B cell (primary cell): Measurements from ENCODE around the gene RAPGEF1. TPM values are rescaled to one million over a fixed set of nuclear protein-coding genes. Genes with fewer than 3 reads are reported as not detected.

Experiments
- ATAC-seq: fragments of 200-7000 bp; cut with Tn5 transposase; one replicate; pipeline ENCODE4 v1.10.0; 2021; ENCODE audit warnings: low read depth, mild to moderate bottlenecking, moderate number of reproducible peaks, moderate library complexity
- CTCF ChIA-PET: fragments of 350-600 bp; sonication (Branson Sonifier 250); formaldehyde crosslinking; loops from one replicate; lab custom pipeline; 2021; ENCODE audit warnings: antibody characterized with exemption, inconsistent platforms; lab: Charles Lee
- POLR2A ChIA-PET: fragments of 350-600 bp; sonication (Branson Sonifier 250); formaldehyde crosslinking; loops from one replicate; lab custom pipeline; 2021; ENCODE audit warnings: antibody characterized with exemption; lab: Charles Lee
- DNase-seq: peaks from one replicate; pipeline ENCODE4 v3.0.0; 2013
- H2AFZ ChIP-seq: 2 replicates; pipeline ENCODE4 v1.6.1; 2012; ENCODE audit warnings: mild to moderate bottlenecking, low read depth, low read length; ENCODE audit not compliant: insufficient read depth, poor library complexity, severe bottlenecking
- H3K27ac ChIP-seq, 2 donors: 1 replicate in 1 of 2; 2 replicates in 1 of 2; pipeline ENCODE4 v1.5.1; 2012 to 2013; ENCODE audit warnings: low read length in 2 of 2, mild to moderate bottlenecking in 2 of 2, moderate library complexity in 1 of 2
- H3K27me3 ChIP-seq, 4 experiments: fragments of 200-600 bp in 1 of 4; sonication (generic) in 1 of 4; replicated peaks in 1 of 4; 1 replicate in 2 of 4; 2 replicates in 2 of 4; pipeline versions ENCODE4 v1.6.1 to v1.7.0; 2013 to 2016; ENCODE audit warnings: low read length in 3 of 4, mild to moderate bottlenecking in 2 of 4, mixed read lengths in 1 of 4, moderate library complexity in 1 of 4; ENCODE audit not compliant: insufficient read depth in 4 of 4, control insufficient read depth in 3 of 4; ENCODE audit errors: control extremely low read depth in 1 of 4
- H3K36me3 ChIP-seq, 2 experiments: replicated peaks in 1 of 2; 1 replicate in 1 of 2; 2 replicates in 1 of 2; pipeline versions ENCODE4 v1.6.1 to v1.7.1; 2013; ENCODE audit warnings: low read length in 1 of 2; ENCODE audit not compliant: insufficient read depth in 2 of 2, control insufficient read depth in 1 of 2; ENCODE audit errors: control extremely low read depth in 1 of 2, extremely low read depth in 1 of 2
- H3K4me1 ChIP-seq, 2 donors: fragments of 200-600 bp in 1 of 2; sonication (generic) in 1 of 2; 1 replicate in 1 of 2; 2 replicates in 1 of 2; pipeline versions ENCODE4 v1.5.1 to v1.6.1; 2013 to 2017; ENCODE audit warnings: low read length in 2 of 2; ENCODE audit not compliant: control insufficient read depth in 2 of 2, insufficient read depth in 2 of 2
- H3K4me2 ChIP-seq: replicated peaks from 2 replicates; pipeline ENCODE3; 2012; ENCODE audit warnings: mild to moderate bottlenecking, low read depth, low read length; ENCODE audit not compliant: poor library complexity, severe bottlenecking
- H3K4me3 ChIP-seq, 5 experiments: fragments of 200-600 bp in 1 of 5; sonication (generic) in 1 of 5; 1 replicate in 3 of 5; 2 replicates in 2 of 5; pipeline versions ENCODE4 v1.5.1 to v1.7.0; 2011 to 2016; ENCODE audit warnings: low read length in 4 of 5, mild to moderate bottlenecking in 4 of 5, low read depth in 2 of 5, control low read depth in 1 of 5, moderate library complexity in 1 of 5; ENCODE audit not compliant: insufficient read depth in 1 of 5; ENCODE audit errors: control extremely low read depth in 1 of 5, extremely low read depth in 1 of 5
- H3K79me2 ChIP-seq: fragments of 200-600 bp; sonication (generic); one replicate; pipeline ENCODE4 v1.6.0; 2016; ENCODE audit warnings: low read length; ENCODE audit not compliant: control insufficient read depth, insufficient read depth
- H3K9ac ChIP-seq: fragments of 200-600 bp; sonication (generic); 2 replicates; pipeline ENCODE4 v1.6.1; 2017; ENCODE audit warnings: mild to moderate bottlenecking, low read length, moderate library complexity
- H3K9me3 ChIP-seq, 3 donors: one replicate each; pipeline versions ENCODE4 v1.6.1 to v1.7.1; 2013; ENCODE audit warnings: low read length in 2 of 3; ENCODE audit not compliant: control insufficient read depth in 2 of 3, insufficient read depth in 1 of 3; ENCODE audit errors: control extremely low read depth in 1 of 3
- H4K20me1 ChIP-seq: 2 replicates; pipeline ENCODE4 v1.6.0; 2012; ENCODE audit warnings: mild to moderate bottlenecking, low read length; ENCODE audit not compliant: insufficient read depth, control insufficient read depth, poor library complexity, severe bottlenecking
- H3K27ac Mint-ChIP-seq: one replicate; pipeline ENCODE4 v1.8.0; 2021; ENCODE audit warnings: mixed read lengths
- H3K27me3 Mint-ChIP-seq: one replicate; pipeline ENCODE4 v1.8.0; 2021; ENCODE audit warnings: mixed read lengths
- H3K4me1 Mint-ChIP-seq: one replicate; pipeline ENCODE4 v1.8.0; 2021; ENCODE audit warnings: mixed read lengths
- H3K4me3 Mint-ChIP-seq: one replicate; pipeline ENCODE4 v1.8.0; 2021; ENCODE audit warnings: mixed read lengths
- H3K9me3 Mint-ChIP-seq: one replicate; pipeline ENCODE4 v1.8.0; 2022; ENCODE audit warnings: mixed read lengths; ENCODE audit not compliant: insufficient read depth
- EZH2 ChIP-seq: IDR thresholded peaks from 2 replicates; pipeline ENCODE4 v1.6.1; 2012; ENCODE audit warnings: borderline replicate concordance, low read depth, mild to moderate bottlenecking, moderate library complexity, low read length; ENCODE audit not compliant: insufficient read depth, poor library complexity, severe bottlenecking
- WGBS: methylation state at CpG from one replicate; pipeline ENCODE4 v1.1.5; 2013; ENCODE audit warnings: missing lambda C conversion rate; ENCODE audit not compliant: insufficient coverage; 5-methylcytosine and 5-hydroxymethylcytosine counted together
- intact Hi-C: fragments of 100-400 bp; cut with micrococcal nuclease; formaldehyde crosslinking; loops from one replicate; pipeline ENCODE4 v1.10.0; 2022
- polyA plus RNA-seq: library from polyadenylated mRNA; depleted of rRNA; stranded (reverse); fragments of >200 nt; gene quantifications from 2 replicates; pipeline ENCODE4 v1.2.3, GENCODE V29; 2012
- total RNA-seq, 2 donors: library from RNA; stranded (reverse); fragments of 120-200 nt in 1 of 2; gene quantifications; 1 replicate in 1 of 2; 2 replicates in 1 of 2; pipeline versions ENCODE4 v1.2.3 to v1.2.4, GENCODE V29; 2013 to 2022
- TF ChIP-seq, protein P1 (sequence below): fragments of 200-600 bp; IDR thresholded peaks from one replicate; pipeline ENCODE4 v1.8.0; 2022; ENCODE audit warnings: antibody characterized with exemption, mild to moderate bottlenecking

The RAPGEF1 gene
- total and polyA plus RNA-seq, 2 donors (not counting 1 experiment from before 2014, with no cell fraction given), result 134 to 447 TPM

DNA sequence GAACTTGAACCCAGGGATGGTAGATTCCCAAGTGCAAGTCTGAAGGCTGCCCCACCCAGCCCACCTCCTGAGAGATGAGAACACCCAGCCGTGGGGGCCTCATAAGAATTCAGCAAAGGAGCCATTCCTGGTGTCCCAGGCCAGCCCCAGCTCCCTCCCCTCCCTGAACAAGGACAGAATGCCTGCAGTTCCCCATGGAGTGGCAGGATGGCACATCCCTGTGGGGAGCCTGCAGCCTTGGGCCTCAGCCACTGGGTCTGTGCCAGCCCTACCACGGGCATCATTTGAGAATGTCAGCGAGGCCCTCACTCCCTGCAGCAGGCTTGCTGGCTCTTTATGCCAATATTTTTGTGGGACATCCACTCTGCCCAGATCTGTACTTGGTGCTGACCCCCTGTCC, 36.2 kb upstream of the RAPGEF1 start:
- H3K27me3 ChIP-seq, result peaks cover 0 to 15% (median 2%) of the 10 kb centered on the region in 4 experiments
- no peaks in the 10 kb centered on the region for H4K20me1 ChIP-seq
- H2AFZ ChIP-seq, result no peak overlapping the region
- H3K4me3 ChIP-seq, result no peak overlapping the region
- ChIA-PET CTCF (no interaction called here), POLR2A (no interaction called here)
- H3K9ac ChIP-seq, result no peak overlapping the region
- H3K9me3 Mint-ChIP-seq, result no peaks in the 10 kb centered on the region
- no peak overlapping the region for H3K27ac ChIP-seq
- no peak overlapping the region for H3K4me3 Mint-ChIP-seq
- intact Hi-C loops, result no loop called here
- H3K9me3 ChIP-seq, result peaks cover 0 to 12% (median 0%) of the 10 kb centered on the region in 3 donors
- peaks cover 28% of the 10 kb centered on the region for H3K27me3 Mint-ChIP-seq
- no peak overlapping the region for H3K4me2 ChIP-seq
- no peaks in the 10 kb centered on the region for H3K79me2 ChIP-seq
- TF ChIP-seq EZH2, result no peak
- ATAC-seq, result no peak
- no peaks in the 10 kb centered on the region for H3K4me1 Mint-ChIP-seq
- WGBS, result 51% methylated on average over 3 of the region's 3 CpGs
- no peaks in the 10 kb centered on the region for H3K4me1 ChIP-seq
- H3K36me3 ChIP-seq, result no peaks in the 10 kb centered on the region
- H3K27ac Mint-ChIP-seq, result no peak overlapping the region
- no peak for DNase-seq

DNA sequence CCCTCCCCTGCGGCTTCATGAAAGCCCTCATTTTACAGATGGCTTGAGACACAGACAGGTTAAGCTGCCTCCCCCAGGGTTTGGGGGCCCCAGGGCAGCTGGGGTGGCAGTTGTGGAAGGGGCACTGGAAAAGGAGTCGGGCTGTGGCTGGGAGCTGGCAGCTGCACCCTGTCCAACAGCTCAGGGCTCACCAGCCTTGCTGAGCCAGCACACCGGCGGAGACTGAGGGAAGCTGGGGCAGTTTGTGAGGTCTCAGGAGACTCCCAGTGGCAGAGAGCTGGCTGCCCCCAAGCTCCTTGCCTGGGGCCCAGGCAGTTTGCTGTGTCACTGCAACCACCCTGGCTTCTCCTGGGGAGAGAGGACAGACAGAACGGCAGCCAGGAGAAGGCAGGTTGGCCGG, 34.8 kb upstream of the RAPGEF1 start:
- H3K4me3 ChIP-seq, result no peak overlapping the region
- no peak for TF ChIP-seq EZH2
- TF ChIP-seq, protein P1, sequence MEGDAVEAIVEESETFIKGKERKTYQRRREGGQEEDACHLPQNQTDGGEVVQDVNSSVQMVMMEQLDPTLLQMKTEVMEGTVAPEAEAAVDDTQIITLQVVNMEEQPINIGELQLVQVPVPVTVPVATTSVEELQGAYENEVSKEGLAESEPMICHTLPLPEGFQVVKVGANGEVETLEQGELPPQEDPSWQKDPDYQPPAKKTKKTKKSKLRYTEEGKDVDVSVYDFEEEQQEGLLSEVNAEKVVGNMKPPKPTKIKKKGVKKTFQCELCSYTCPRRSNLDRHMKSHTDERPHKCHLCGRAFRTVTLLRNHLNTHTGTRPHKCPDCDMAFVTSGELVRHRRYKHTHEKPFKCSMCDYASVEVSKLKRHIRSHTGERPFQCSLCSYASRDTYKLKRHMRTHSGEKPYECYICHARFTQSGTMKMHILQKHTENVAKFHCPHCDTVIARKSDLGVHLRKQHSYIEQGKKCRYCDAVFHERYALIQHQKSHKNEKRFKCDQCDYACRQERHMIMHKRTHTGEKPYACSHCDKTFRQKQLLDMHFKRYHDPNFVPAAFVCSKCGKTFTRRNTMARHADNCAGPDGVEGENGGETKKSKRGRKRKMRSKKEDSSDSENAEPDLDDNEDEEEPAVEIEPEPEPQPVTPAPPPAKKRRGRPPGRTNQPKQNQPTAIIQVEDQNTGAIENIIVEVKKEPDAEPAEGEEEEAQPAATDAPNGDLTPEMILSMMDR, result no peak
- peaks cover 0 to 12% (median 0%) of the 10 kb centered on the region in 3 donors for H3K9me3 ChIP-seq
- H3K27me3 Mint-ChIP-seq, result peaks cover 36% of the 10 kb centered on the region
- H3K27me3 ChIP-seq, result peaks cover 0 to 15% (median 2%) of the 10 kb centered on the region in 4 experiments
- H2AFZ ChIP-seq, result no peak overlapping the region
- intact Hi-C loops, result no loop called here
- no peaks in the 10 kb centered on the region for H4K20me1 ChIP-seq
- H3K9ac ChIP-seq, result no peak overlapping the region
- no peaks in the 10 kb centered on the region for H3K36me3 ChIP-seq
- CTCF ChIA-PET, result interaction anchor here (0.6 to 1.4 kb wide), 2 partner anchors 12 to 671 kb away, joined by 3 to 5 read pairs; no protein-coding TSS in a partner anchor
- no peak overlapping the region for H3K4me3 Mint-ChIP-seq
- ATAC-seq, result no peak
- WGBS, result 90% methylated on average over 5 of the region's 6 CpGs
- DNase-seq, result no peak
- H3K27ac Mint-ChIP-seq, result no peak overlapping the region
- no peaks in the 10 kb centered on the region for H3K4me1 ChIP-seq
- H3K4me1 Mint-ChIP-seq, result no peaks in the 10 kb centered on the region
- no peaks in the 10 kb centered on the region for H3K79me2 ChIP-seq
- no peaks in the 10 kb centered on the region for H3K9me3 Mint-ChIP-seq
- H3K4me2 ChIP-seq, result no peak overlapping the region
- no peak overlapping the region for H3K27ac ChIP-seq
- POLR2A ChIA-PET, result no interaction called here
